GM19324 (cell line): ENCODE results near the gene TRPM3.

Source experiments
- ATAC-seq: cut with Tn5 transposase; IDR thresholded peaks from one replicate; pipeline ENCODE4 v1.9.1; 2021; ENCODE audit warnings: mild to moderate bottlenecking, moderate library complexity; ENCODE audit not compliant: unreplicated experiment, low FRiP score

Gene TRPM3

GRCh38 chr9:70852711-70853240, 268.6 kb downstream of the TRPM3 start:
- no peak for ATAC-seq

DNA sequence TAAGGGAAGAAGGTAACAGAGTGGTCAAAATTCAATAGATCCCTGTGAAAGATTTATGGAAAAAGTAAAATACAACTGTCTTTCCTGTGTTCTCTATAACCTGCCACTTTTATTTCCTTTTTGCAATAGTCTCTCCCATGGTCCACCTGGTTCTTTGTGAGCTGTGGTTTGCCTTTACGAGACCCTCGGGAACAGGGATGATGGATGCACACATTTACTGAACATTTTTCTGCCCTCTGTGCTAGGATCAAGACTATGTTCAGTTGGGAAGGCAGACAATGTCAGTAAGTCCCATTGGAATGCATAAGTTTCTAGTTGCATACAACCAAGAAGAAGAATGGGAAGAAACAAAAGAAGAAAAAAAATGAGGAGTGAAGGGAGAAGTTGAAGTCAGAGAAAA, 281.2 kb downstream of the TRPM3 start:
- ATAC-seq, result no peak

DNA sequence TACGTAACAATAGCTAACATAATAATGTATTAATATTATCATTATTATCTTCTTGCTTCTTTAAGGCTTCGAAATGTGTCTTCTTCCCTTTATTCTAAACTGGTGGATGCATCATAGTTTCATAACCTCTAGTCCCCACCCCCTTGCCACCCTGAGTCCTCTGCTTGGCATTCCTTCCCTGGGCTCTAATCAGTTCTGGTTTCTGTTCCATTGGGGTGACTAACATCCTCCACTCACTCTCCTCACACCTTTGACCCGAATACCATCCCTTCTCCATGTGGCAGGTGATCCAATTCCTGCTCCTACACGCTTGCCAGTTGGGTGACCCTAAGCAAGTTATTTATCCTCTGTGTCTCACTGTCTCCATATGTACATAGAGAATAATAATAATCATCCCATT, 286.1 kb downstream of the TRPM3 start:
- ATAC-seq, result no peak

DNA sequence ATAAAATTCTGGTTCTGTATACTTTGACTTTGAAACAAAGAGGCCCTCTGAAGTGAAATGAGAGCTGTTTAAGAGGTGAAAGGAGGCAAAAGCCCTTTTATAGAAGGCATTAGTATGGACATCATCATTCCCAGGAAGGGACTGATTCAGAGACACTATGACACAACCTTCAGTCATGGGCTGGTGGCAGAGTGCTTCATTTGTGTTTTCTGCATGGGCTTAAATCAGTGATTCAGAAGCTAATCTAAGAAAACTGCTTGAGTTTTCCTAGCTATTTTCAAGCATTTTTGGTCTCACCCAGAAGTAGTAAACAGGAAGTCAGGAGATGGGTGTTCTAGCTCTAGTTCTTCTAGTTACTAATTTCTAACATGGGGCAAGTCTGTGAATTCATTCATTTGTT, 288.9 kb downstream of the TRPM3 start:
- no peak for ATAC-seq

GRCh38 chr9:70830618-70831017, 290.8 kb downstream of the TRPM3 start:
- ATAC-seq, result no peak

- ATAC-seq, result no peak
These were observed 291.7 kb downstream of the TRPM3 start for GRCh38 chr9:70829591-70830265.

GRCh38 chr9:70826562-70826961, 294.9 kb downstream of the TRPM3 start:
- ATAC-seq, result no peak

DNA sequence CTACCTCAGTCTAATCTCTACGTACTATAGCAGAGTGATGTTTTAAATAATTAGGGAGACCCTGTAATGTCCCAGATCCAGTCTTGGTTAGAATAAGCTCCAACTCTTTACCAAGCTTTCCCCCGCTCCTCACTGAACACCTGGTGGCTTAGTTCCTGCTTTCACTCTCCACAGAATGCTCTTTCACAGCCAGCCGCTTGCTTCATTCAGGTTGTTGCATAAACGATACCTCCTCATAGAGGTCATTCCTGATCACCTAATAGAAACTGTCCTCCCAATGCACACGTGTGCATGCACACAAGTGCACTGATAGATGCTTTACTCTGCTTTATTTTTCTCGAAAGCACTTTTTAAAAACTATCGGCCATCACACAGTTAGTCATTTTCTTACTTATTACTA, 298.1 kb downstream of the TRPM3 start:
- ATAC-seq, result no peak

GRCh38 chr9:70817311-70817710, 304.1 kb downstream of the TRPM3 start:
- ATAC-seq, result no peak

- ATAC-seq, result no peak
These were observed 304.5 kb downstream of the TRPM3 start for GRCh38 chr9:70816891-70817290.

GRCh38 chr9:70816316-70816715, 305.1 kb downstream of the TRPM3 start:
- ATAC-seq, result no peak

GRCh38 chr9:70814597-70814996, 306.8 kb downstream of the TRPM3 start:
- no peak for ATAC-seq

- ATAC-seq, result no peak
These were observed 308.3 kb downstream of the TRPM3 start for GRCh38 chr9:70813141-70813540.

DNA sequence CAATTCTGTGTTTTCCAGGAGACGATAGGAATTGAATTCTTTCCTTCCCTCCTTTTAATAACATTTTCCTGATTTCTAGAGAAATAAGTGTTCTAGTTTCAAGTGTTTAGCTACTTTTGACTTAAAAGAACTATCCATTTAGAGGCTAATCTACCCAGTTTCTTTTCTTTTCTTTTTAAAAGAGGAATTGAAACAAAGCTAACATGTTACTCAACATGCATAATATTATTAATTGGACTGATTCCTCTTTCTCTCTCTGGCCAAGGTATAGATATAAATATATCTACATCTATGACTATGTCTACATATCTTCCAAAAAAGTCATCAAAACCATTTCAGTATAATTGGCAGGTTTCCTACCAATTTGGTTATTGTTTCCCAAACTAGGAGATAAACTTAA, 309.8 kb downstream of the TRPM3 start:
- no peak for ATAC-seq

DNA sequence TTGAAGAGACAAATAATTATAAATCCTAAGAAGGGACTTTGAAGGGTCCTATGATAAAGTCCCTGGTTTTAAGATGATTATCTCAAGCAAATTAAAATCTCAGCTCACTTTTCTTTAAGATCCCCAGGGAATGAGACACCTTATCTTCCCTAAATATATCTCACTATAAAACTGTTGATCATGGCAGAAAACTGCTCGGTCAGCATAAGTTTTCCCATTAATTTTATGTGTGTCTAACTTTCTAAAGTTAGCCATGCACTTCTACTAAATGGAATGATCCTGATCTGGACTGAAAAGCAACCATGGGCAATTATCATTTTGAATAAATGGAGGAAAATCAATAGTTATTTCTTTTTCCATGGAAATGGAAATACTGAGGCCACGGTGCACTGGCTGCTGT, 314.5 kb downstream of the TRPM3 start:
- ATAC-seq, result no peak

- ATAC-seq, result no peak
These were observed 315.5 kb downstream of the TRPM3 start for GRCh38 chr9:70805949-70806348.

DNA sequence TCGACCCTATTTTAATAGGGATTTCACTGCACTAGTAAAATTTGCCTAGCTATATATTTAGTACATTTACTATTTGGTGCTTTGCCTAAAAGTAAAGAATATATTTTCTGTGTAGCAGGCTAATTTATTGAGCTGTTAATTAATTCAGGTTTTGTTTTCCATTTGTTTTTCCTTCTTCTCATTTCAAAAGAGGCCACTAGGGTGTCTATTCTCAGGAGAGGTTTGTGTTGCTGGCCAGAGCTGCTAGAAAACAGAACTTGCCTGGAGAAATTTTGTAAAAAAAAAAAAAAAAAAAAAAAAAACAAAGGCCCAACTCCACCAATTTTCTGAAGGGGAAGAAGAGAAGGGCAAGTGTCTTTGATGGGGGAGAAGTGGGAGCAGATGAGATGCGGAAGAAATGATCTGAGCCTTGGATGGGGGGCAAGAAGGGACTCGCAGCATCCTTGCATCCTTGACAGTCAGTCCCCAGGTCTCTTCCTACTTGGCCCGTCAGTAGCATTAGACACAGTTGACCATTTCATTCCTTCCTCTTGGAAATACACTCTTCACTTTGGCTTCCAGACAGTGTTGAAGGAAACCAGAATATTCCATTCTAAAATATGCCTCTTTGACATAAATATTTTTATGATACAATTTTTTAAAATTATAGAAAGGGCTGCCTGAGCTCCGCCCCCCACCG, 318.5 kb downstream of the TRPM3 start:
- no peak for ATAC-seq

DNA sequence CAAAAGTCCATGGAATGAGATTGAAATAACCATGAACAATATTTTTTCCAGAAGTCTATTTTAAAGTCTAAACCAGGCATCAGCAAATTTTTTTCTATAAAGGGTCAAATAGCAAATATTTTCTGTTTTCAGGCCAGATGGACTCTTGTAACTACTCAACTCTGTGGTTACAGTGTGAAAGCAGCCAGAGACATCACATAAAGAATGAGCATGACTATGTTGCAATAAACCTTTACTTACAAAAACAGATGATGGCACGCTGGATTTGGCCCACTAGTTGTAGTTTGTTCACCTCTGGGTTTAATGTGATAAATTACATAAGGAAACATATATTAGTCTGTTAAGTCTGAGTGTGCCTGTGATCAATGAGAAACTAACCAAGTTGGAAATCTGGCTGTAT, 319.2 kb downstream of the TRPM3 start:
- no peak for ATAC-seq

GRCh38 chr9:70801181-70801829, 320.1 kb downstream of the TRPM3 start:
- no peak for ATAC-seq

- no peak for ATAC-seq
These were observed 323.4 kb downstream of the TRPM3 start for GRCh38 chr9:70798018-70798417.

DNA sequence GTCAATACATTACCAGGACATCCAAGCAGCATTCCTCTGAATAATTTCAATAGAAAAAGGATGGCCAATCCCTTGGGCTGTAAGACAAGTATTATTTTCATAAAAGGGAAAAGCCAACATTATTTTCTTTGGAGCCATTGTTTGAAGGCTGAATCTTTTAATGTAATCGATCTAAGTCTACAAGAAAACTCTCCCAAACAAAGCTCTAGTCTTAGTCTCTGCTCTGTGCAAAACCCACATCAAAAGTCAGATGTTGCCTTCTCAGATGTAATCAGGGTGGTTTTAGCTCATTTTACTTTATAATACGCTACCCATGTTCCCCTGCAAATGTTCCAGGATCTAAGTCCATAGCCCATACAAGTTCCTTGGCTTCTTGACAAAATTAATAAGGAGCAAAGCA, 325.6 kb downstream of the TRPM3 start:
- no peak for ATAC-seq

GRCh38 chr9:70792796-70793195, 328.6 kb downstream of the TRPM3 start:
- ATAC-seq, result no peak
